IPS-18a (cell line): Measurements from ENCODE around the gene DIAPH3.
"Not testable (repeated sequence)": the region's sequence is repeated elsewhere in the genome, so short reads cannot be mapped to it uniquely, and the experiment has no call there.

Source experiments
- H3K27ac ChIP-seq: one replicate; pipeline ENCODE4 v1.5.1; 2013; ENCODE audit warnings: low read length
- H3K27me3 ChIP-seq: one replicate; pipeline ENCODE4 v1.6.1; 2013; ENCODE audit warnings: mild to moderate bottlenecking, low read length; ENCODE audit not compliant: control insufficient read depth, insufficient read depth
- H3K36me3 ChIP-seq: one replicate; pipeline ENCODE4 v1.6.1; 2013; ENCODE audit warnings: low read depth, low read length; ENCODE audit not compliant: control insufficient read depth
- H3K4me1 ChIP-seq: one replicate; pipeline ENCODE4 v1.6.1; 2013; ENCODE audit warnings: low read depth, low read length; ENCODE audit not compliant: control insufficient read depth
- H3K4me3 ChIP-seq: one replicate; pipeline ENCODE4 v1.5.1; 2013; ENCODE audit warnings: low read length
- H3K9ac ChIP-seq: one replicate; pipeline ENCODE4 v1.6.1; 2013; ENCODE audit warnings: mild to moderate bottlenecking, low read length, moderate library complexity
- H3K9me3 ChIP-seq: one replicate; pipeline ENCODE4 v1.6.1; 2013; ENCODE audit warnings: low read depth, low read length; ENCODE audit not compliant: control insufficient read depth

The DIAPH3 gene

GRCh38 chr13:60090574-60090973, 73.2 kb downstream of the DIAPH3 start:
- peaks cover 6% of the 10 kb centered on the region for H3K36me3 ChIP-seq
- no peak overlapping the region for H3K9ac ChIP-seq
- no peaks in the 10 kb centered on the region for H3K4me1 ChIP-seq

DNA sequence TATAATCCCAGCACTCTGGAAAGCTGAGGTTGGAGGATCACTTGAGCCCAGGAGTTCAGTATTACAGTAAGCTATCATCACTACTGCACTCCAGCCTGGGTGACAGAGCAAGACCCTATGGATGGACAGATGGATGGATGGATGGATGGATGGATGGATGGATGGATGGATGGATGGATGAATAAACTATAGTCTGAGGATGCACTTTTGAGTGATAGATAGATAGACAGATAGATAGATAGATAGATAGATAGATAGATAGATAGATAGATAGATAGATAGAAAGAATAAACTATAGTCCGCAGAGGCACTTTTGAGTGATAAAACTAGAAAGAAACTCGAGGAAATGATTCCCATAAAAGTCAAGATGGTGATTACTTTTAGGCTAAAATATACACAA, 79.9 kb downstream of the DIAPH3 start:
- H3K4me3 ChIP-seq, H3K27ac ChIP-seq, H3K9me3 ChIP-seq, H3K9ac ChIP-seq, H3K27me3 ChIP-seq, H3K4me1 ChIP-seq, H3K36me3 ChIP-seq: not testable (repeated sequence)

More at GRCh38 chr13:60090574-60090973, 73.2 kb downstream of the DIAPH3 start:
- no peaks in the 10 kb centered on the region for H3K9me3 ChIP-seq
- no peaks in the 10 kb centered on the region for H3K27me3 ChIP-seq
- H3K4me3 ChIP-seq: no peak overlapping the region
- H3K27ac ChIP-seq: no peak overlapping the region

DNA sequence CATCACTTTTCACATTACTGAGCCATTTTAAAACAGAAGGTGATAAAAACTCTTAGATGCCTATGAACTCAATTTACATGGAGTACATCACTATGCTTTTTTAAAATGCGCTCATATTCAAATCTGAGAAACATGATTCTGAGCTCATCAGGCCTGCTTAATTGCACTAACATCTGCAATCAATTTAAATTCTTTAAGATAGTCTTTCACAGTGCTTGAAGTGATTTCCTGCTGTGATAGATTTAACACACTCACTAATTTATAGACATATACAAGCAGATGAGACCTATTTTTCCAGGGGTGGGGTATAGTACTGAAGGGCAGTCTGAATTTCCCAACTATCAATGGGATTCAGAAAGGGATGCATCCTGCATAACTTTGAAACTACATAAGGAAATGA, 82.9 kb downstream of the DIAPH3 start:
- Histone ChIP-seq H3K9me3 (no peaks in the 10 kb centered on the region), H3K9ac (no peak overlapping the region), H3K27me3 (no peaks in the 10 kb centered on the region), H3K27ac (no peak overlapping the region), H3K4me1 (no peaks in the 10 kb centered on the region), H3K36me3 (no peaks in the 10 kb centered on the region), H3K4me3 (no peak overlapping the region)

- H3K36me3 ChIP-seq: no peaks in the 10 kb centered on the region
- H3K27ac ChIP-seq: no peak overlapping the region
- H3K4me1 ChIP-seq: no peaks in the 10 kb centered on the region
- no peak overlapping the region for H3K4me3 ChIP-seq
- H3K27me3 ChIP-seq: no peaks in the 10 kb centered on the region
- H3K9ac ChIP-seq: no peak overlapping the region
- no peaks in the 10 kb centered on the region for H3K9me3 ChIP-seq
Measured at GRCh38 chr13:60078226-60078625, 85.5 kb downstream of the DIAPH3 start.

DNA sequence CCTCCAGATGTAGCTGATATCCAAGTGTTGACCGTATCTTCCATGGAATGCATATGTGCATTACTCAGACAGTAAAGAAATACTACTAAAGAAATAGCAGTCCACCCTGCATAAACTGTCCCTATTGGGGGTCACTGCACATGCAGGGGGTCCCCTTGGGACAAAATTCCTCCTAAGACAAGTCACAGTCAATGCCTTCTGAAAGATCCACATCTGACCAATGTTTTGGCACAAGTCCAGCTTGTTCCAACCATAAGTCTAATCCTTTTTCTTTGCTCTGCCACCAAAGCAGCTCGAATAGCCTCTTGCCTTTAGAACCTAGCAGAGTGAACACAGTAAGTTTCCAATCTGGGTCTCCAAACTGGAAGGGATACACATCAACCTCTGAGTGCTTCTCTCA, 87.9 kb downstream of the DIAPH3 start:
- Histone ChIP-seq H3K9me3 (no peaks in the 10 kb centered on the region), H3K9ac (no peak overlapping the region), H3K27ac (no peak overlapping the region), H3K4me1 (no peaks in the 10 kb centered on the region), H3K27me3 (no peaks in the 10 kb centered on the region), H3K36me3 (no peaks in the 10 kb centered on the region), H3K4me3 (no peak overlapping the region)

DNA sequence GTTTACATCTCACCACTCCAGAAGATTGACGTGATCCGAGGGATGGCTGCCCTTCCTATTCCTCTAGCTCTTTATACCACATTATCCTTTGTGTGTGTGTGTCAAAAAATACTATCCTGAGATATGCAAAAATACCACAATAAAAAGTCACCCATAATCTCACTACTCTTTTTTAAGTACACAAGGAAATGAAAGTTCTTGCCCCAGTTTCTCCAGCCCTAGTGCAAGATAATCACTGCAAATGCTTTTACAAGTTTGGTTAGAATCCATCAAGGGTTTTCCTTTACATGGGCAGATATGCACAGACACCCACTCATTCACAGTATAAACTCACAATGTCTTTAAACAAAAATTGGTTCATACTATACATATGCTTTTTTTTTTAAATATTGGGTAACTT, 89.3 kb downstream of the DIAPH3 start:
- Histone ChIP-seq H3K9me3 (no peaks in the 10 kb centered on the region), H3K4me3 (no peak overlapping the region), H3K36me3 (no peaks in the 10 kb centered on the region), H3K4me1 (no peaks in the 10 kb centered on the region), H3K9ac (no peak overlapping the region), H3K27ac (no peak overlapping the region), H3K27me3 (no peaks in the 10 kb centered on the region)

GRCh38 chr13:60066226-60066625, 97.5 kb downstream of the DIAPH3 start:
- Histone ChIP-seq H3K36me3 (peaks cover 4% of the 10 kb centered on the region), H3K9me3 (no peaks in the 10 kb centered on the region), H3K4me3 (no peak overlapping the region), H3K27ac (no peak overlapping the region), H3K9ac (no peak overlapping the region), H3K27me3 (no peaks in the 10 kb centered on the region), H3K4me1 (peaks cover 2% of the 10 kb centered on the region)

DNA sequence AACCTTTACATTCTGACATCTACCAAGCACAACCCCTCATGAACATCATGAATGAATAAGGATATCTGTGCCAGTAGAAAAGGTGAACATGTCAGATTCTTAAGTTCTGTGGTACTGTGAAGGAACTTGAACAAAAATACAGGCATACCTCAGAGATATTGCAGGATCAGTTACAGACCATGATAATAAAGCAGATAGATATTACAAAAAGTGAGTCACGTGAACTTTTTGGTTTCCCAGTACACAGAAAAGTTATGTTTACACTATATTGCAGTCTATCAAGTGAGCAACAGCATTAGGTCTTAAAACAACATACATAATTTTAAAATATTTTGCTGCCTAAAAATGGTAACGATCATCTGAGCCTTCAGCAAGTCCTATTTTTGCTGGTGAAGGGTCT, 101.2 kb downstream of the DIAPH3 start:
- Histone ChIP-seq H3K27me3 (no peaks in the 10 kb centered on the region), H3K4me3 (no peak overlapping the region), H3K9me3 (no peaks in the 10 kb centered on the region), H3K36me3 (no peaks in the 10 kb centered on the region), H3K27ac (no peak overlapping the region), H3K9ac (no peak overlapping the region), H3K4me1 (peaks cover 6% of the 10 kb centered on the region)

GRCh38 chr13:60061737-60062136, 102.0 kb downstream of the DIAPH3 start:
- no peak overlapping the region for H3K9ac ChIP-seq
- H3K4me3 ChIP-seq: no peak overlapping the region

DNA sequence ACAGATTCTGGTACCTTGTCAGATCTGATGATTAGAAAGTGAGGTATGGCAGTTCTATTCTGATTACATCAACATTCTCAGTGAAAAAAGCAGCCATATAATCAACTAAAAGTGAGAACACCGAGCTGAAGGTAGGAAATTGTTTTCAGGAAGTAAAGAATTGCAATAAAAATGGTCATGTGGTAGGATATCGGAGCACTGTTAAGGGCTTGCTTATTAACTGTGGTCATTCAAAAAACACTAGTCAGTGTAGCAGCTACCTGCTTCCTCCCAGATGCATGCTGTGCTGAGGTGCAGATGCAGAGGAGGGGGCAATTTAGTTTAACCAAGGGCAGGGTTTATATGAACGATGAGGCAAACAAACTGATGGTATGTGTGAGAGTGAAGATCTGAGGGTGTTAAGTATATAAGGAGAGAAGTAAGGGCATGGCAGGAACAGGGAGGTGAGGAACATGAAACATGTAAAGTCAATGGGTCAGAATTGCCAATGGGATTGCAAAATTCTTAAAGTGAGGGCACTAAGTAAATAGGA, 111.9 kb downstream of the DIAPH3 start:
- Histone ChIP-seq H3K4me3 (no peak overlapping the region), H3K9ac (no peak overlapping the region), H3K27ac (no peak overlapping the region), H3K27me3 (no peaks in the 10 kb centered on the region), H3K36me3 (no peaks in the 10 kb centered on the region), H3K9me3 (no peaks in the 10 kb centered on the region), H3K4me1 (no peaks in the 10 kb centered on the region)

More at GRCh38 chr13:60061737-60062136, 102.0 kb downstream of the DIAPH3 start:
- no peaks in the 10 kb centered on the region for H3K36me3 ChIP-seq
- no peaks in the 10 kb centered on the region for H3K9me3 ChIP-seq
- H3K27ac ChIP-seq: no peak overlapping the region
- H3K4me1 ChIP-seq: peaks cover 6% of the 10 kb centered on the region
- H3K27me3 ChIP-seq: no peaks in the 10 kb centered on the region

- H3K4me3 ChIP-seq, H3K27me3 ChIP-seq, H3K9me3 ChIP-seq, H3K36me3 ChIP-seq, H3K4me1 ChIP-seq, H3K9ac ChIP-seq, H3K27ac ChIP-seq: not testable (repeated sequence)
Measured at GRCh38 chr13:60048353-60048752, 115.4 kb downstream of the DIAPH3 start.

- Histone ChIP-seq H3K4me1 (peaks cover 5% of the 10 kb centered on the region), H3K4me3 (no peak overlapping the region), H3K9me3 (no peaks in the 10 kb centered on the region), H3K27ac (no peak overlapping the region), H3K27me3 (no peaks in the 10 kb centered on the region), H3K9ac (no peak overlapping the region), H3K36me3 (no peaks in the 10 kb centered on the region)
Measured at GRCh38 chr13:60047918-60048317, 115.8 kb downstream of the DIAPH3 start.
